GM19397 (cell line): Measurements from ENCODE around the gene THEMIS.

ENCODE experiments used
- ATAC-seq: cut with Tn5 transposase; IDR thresholded peaks from one replicate; pipeline ENCODE4 v1.9.1; 2021; ENCODE audit warnings: mild to moderate bottlenecking, moderate library complexity; ENCODE audit not compliant: unreplicated experiment

THEMIS gene

DNA sequence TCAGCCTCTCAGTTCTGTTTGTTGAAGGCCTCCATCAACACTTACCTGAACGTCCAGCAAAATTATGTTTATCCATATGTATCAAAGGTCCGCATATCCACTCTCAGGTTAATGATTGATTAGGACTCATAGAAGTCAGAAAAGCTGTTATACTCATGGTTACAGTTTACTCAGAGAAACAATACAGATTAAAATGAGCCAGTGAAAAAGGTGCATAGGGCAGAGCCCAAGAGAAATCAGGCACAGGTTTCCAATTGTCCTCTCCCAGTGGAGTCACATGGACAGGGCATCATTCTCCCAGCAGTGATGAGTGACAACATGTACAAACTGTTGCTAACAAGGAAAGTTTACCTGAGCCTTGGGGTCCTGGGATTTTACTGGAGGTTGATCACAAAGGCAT is 36.2 kb downstream of the THEMIS start:
- ATAC-seq: no peak

DNA sequence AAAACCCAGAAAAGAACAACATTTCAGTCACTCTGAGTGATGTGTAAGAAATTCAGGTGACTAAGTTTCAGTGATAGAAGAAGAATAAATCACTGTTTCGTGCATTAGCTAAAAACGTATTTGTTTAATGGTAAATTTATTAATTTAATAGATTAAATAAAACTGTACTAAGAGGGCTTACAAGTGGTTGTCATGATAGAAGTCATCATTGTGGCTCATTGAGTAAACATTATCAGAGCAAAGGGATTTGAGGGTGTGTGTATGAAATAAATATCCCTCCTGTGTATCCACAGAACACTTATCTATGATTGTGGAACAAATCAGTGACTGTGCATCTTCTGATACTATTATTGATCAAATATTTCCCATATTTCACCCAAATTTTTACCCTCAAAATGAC is 40.1 kb downstream of the THEMIS start:
- no peak for ATAC-seq

DNA sequence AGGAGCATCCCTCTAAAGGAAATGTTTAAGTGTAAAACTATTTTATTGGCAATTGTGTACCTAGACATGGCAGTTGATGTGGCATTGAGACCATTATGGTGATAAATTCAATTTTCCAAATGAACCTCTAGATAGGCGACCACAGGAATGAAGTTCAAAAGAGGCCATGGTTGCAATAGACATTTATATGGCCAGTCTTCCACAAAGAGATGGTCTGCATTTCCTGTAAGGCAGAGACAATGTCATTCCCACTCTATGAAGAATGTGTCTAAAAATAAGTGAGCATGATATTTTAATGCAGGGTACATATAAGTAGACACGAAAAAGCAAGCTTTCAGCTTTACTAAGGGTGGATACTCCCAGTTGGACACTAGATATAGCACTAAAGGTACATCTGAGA is 40.9 kb downstream of the THEMIS start:
- ATAC-seq: no peak

DNA sequence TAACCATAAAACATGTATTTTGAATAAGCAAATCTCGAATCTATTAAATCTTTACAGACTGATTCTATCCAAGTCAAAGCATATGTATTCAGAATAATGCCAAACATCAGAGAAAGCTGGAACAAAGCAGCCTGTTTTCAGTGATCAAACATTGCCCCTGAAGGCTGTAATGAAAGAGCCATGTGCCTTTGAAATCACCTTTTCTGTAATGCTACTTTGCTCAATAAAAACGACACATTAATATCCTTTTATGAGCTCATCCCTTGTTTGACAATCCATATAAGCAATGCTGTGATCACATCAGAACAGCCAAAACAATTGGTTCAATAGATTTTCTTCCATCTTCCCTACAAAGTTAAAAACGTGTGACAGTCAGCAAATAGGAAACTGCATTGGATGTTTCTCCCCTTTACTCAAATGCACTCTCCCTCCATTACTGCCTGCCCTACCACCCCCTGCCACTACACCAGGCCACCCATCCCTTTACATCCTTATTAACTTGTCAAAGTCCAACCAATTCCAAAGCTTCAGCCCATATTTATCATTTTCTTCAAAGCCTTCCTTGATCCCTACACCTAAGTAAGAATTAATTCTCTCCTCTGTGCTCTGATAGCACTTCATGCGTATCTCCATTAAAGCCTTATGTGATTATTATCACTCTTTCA is 42.0 kb downstream of the THEMIS start:
- ATAC-seq: no peak

DNA sequence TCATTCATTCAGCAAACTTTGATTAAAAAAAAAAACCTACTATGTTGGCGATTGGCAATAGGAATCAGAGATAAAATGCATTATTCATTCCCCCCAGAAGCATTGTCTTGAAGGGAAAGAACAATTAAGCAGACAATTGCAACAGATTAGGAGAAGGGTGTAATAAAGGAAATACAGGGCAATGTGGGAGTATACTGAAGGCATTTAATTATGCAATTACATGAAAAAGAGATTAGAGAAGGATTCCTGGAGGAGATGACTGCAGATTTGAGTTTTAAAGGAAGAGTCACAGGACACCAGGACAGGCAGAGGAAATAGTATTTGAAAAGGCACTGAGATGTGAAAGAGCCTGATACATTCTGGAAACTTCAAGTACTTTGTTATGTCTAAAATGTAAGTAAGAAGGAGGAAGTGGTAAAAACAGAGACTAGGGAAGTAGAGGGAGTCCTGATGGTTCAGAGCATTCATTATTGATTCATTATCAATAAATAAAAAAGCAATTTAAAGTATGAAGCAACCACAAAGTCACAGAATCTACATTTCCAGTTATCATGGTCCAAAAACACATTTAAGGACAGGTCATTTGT is 43.7 kb downstream of the THEMIS start:
- no peak for ATAC-seq

DNA sequence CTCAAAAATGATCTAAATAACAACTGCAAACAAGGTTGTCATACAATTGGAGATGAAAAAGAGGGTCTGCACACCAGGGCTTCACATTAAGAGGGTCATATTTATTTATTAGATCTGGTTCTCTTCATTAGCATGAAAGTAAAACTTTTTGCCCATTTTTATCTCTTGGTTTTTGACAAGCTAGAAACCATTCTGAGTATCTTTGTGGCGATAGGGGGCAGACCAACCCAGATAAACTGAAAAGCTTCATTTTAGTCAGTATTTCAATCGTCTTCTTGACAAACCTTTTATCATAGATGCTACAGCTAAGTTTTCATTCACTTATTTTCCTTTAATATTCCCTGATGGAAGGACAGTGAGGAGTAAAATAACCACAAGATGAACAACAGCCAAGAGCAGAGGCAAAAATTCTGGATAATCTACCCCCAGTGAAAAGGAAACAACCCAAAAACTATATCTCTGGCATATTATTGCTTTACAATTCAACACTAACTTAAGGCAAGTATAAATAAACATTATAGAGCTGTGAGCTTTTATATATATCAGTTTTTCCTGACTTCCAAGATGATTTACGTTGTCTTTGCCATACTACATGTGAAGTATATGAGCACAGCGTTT is 45.2 kb downstream of the THEMIS start:
- no peak for ATAC-seq

DNA sequence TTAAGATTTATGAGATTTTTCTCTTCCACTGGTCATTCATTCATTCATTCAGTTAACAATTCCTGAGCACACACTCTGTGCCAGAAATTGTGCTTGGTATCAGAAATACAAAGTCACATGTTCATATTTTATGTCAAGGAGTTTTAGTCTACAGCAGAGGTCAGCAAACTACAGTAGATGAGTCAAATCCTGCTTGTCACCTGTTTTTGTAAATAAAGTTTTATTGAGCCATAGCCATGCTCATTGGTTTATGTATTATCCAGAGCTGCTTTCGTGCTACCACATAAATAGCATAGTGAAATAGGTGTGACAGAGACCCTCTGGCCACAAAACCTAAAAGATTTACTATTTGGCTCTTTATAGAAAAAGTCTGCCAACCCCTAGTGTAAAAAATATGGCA is 46.8 kb downstream of the THEMIS start:
- no peak for ATAC-seq

DNA sequence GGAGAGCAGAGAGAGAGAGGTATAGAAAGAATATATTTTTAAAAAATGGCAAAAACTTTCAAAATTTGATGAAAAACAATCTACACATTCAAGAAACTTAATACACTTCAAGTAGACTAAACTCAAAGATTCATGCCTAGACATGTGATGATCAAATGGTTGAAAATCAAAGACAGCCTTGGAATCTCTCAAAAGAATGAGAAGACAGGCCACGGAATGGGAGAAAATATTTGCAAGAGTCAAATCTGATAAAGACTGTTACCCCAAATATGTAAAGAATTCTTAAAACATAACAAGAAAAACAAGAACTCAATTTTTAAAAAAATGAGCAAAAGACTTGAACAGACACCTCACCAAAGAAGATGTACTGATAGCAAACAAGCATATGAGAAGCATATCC is 49.7 kb downstream of the THEMIS start:
- no peak for ATAC-seq

DNA sequence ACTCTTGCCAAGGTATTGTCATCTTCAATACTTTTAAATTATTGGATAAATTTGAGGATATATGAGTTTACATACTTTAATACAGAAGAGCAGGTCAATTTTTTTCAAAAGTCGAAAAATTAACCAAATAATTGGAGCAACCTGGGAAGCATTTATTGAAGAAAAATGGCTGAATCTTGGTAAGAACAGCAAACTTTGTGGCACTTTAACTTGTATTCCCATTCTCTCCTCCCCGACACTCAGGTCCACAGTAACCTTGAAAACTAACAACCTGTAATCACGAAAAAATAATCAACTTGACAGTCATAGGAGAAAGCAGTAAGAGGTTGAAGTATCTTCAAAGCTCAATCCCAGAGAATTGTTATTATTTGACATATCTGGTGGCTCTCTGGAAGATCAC is 55.6 kb downstream of the THEMIS start:
- no peak for ATAC-seq

DNA sequence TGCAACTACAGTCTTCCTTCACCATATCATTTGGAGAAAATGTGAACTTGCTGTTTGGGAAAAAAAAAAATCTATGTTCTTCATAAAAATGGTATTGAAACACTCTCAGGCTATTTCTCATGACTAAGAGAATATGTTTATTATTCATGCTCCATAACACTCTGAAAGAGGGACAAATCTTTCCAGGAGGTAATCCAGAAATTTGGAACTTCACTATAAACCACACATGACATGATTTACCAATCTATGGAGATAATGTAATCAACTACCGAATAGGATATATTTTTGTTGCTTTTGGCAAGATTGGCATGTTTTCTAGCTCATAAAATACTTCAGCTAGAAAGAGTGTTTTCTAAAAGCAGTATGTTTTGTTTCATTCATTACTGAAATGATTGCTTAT is 56.3 kb downstream of the THEMIS start:
- no peak for ATAC-seq

DNA sequence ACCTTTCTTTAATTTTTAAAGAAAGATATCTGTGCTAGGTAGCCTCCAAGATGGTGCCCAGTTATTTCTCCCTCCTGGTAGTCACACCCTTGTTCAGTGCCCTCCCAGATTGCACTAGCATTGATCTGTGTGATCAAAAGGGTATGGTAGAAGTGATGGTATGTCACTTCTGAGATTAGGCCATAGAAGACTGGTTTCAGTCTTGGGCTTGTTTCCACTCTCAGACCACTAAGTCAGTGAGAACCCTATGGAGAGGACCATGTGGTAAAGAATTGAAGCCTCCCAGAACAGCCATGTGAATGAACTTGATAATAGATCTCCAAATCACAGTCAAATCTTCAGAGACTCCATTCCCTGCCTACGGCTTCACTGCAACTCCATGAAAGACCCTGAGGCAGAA is 57.3 kb downstream of the THEMIS start:
- ATAC-seq: no peak

DNA sequence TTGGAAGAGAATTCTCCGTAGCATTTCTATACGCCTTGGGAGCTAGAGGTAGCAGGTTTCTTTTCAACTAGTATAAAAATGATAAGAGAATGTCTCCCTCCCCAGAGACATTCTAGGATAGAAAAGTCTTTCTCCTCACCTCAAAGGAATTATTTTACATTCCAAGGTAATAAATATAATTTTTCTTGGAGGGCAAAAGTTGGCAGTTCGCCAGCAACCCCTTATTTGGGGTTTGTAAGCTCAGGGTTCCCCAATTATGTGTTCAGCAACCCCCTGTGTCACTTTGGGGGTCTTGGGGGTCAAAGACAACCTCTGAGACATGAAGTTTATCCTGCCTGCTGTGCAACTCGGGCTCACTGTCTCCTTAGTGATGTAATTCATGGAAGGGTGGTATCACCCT is 58.3 kb downstream of the THEMIS start:
- no peak for ATAC-seq

DNA sequence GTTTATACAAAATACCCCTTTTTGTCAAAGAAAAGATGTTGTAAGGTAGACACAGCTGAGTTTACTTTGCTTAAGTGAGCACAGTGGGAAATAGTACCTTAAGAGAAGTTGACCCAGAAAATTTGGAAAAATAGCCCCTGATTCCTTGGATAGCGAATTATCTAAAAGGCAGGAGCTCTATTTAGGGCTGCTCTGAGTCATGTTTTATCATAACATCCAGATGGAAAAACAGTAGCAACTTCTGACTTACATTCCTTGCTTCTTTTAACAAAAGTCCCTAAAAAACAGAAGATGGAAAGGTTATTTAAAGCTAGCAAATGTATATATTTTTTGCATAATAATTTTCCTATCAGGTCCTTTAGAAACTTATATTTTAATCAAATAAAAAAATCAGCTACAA is 59.0 kb downstream of the THEMIS start:
- ATAC-seq: no peak

DNA sequence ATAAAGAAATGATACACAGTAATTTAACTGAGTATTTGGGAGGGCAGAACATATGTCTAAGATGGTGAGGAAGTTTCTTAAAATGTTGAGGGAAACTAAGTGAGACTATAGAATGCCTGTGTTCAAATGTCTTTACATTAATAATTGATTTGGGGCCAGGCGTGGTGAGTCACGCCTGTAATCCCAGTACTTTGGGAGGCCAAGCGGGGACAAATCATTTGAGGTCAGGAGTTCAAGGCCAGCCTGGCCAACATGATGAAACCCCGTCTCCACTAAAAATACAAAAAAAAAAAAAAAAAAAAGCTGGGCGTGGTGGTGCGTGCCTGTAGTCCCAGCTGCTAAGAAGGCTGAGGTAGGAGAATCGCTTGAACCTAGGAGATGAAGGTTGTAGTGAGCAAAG is 66.7 kb downstream of the THEMIS start:
- no peak for ATAC-seq

DNA sequence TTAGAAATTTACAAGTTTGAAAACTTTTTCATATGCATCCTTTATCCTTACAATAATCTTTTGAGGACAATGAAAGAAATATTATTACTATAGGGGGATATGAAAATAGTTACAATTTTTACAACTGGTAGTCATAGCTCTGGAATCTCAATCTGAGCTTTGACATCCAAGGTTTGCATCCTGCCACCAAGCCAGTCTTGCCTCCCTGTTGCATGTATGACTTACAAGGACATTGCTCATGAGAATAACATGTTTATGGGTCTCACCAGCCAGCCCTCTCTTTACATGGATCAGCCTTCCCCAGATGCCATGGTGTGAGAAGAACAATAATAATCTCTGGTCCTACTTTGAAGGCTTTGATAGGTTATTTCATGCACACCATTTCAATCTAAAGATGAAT is 67.5 kb downstream of the THEMIS start:
- ATAC-seq: no peak

DNA sequence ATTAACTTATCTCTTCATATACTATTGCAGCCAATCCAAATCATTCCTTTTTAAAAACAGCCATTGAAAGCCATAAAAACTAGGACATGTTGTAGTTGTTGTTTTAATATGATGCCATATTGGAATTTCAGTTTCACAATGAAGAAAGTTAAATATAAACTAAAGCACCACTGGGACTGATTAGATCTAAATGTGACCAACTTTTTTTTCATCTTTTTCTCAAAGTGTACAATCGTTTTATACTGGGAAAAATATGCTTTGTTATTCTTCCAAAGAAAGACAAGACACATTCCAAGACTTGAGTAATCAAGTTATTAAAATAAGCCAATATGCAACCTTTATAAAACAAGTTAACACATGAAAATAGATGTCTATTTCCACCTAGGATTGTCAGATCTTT is 68.5 kb downstream of the THEMIS start:
- no peak for ATAC-seq

DNA sequence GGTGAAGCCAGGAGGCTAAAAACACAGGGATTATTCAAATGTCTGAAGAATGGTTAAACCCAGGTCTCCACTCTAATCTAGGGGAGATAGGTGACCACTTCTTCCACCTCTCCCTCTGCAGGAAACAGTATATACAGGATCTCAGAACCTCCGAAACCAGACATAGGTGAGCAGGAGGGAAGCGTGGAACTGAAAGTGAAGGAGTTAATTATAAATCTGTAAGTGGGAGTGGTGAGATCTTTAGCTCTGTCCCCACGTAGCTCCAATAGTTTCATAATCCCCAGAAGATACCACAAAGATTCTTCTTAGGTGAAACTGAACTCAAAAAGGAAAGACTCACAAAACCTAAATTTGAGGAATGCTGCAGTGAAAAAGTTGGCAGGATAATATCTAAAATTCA is 76.8 kb downstream of the THEMIS start:
- ATAC-seq: no peak

DNA sequence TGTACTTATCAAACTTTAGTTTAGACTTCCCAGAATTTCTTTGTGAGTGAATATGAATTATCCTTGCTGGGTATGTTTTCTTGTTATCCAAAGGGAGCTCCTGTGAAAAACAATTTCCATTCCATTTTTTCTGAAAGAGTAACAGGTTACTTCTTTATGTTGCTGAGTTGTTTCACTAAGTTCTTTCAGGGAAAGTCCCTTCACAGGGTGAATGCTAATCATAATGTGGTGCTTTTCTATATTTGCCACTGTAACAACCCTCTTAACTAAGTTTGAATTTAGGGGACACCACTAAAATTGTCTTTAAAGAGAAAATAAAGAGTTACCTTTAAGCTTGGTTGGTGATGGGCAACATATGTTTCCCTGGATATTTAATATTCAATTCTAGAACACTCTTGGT is 79.4 kb downstream of the THEMIS start:
- no peak for ATAC-seq

DNA sequence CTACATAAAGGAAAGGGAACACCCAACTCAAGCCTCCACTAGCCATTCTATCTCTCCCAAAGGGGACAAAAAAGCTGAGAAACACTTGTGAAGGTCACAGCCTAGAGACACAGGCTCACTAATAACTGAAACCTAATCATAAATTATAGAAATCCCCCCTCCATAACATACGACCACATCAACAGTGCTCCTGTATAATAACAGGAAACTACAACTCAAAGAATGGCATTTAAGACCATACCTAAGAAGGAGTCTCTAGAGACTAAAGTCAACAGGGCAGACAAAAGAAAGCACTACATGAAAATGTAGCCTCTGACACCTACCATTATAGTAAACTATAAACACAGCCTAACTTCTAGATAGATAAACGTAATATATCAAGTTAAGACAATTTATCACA is 82.7 kb downstream of the THEMIS start:
- ATAC-seq: no peak

DNA sequence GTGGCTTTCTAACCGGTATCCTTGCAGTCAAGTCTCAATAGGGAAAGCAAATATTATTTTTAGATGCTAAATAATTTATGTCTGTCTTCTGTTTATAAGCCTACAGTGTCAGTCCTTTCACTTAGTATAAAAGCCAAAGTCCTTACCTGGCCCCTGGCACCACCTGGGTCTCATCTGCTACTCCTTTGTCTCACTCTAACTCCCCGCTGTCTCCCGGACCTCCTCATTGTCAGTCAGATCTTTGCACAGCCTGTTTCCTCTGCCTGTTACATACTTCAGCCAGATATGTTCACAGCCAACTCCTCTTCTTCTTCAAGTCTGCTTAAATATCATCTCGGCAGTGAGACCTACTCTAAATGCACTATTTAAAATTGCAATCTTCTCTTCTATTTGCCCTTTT is 84.2 kb downstream of the THEMIS start:
- no peak for ATAC-seq

DNA sequence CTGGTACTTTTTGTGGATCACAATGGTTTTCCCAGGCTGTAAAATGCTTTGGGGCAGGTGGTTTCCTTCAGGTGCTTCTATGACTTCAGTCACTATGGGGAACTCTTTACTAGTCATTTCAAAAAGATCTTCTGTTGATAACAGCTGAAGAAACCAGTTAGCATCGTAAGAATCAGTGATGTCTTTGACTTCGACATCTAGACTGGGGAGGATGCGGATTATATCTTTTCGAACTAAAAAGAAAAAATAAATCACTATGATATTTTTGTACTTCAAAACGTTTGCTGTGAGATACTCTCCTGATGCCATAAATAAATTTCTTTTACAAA is 87.2 kb downstream of the THEMIS start:
- no peak for ATAC-seq

DNA sequence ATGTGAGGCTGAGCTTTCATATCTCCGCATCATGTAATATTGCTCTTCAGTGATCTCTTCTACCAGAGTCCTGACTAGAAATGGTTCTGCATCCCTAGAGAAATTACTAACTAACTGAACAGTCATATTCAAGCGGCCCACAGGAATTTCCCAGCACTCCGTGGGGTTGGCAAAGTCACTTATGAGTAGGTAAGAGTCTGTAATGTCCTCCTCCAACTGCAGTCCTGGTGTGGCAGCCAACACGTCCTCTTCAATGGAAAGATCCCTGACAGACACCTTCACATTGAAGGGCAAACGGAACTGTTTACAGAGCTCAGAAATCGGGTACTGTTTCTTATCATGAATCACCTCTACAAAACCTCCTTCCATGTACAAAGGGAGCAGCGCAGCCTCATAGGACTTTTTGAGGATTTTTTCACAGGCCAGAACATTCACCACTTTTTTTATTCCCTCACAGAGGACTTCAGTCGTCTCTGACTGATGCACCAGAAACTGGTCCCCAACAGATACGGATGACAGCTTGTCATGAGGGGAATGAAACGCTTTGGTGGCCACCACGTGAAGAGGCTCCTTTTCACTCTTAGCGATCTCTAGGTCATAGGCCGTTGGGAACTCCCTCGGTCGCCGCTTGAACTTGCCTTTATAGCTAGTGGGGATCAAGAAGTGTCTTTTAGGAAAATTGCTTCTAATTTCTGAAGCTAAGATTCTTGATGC is 87.7 kb downstream of the THEMIS start:
- ATAC-seq: no peak
